Measurements from ENCODE around the gene ABCC1. TPM values are rescaled to one million over a fixed set of nuclear protein-coding genes. Genes with fewer than 3 reads are reported as not detected.

ABCC1 gene
- total RNA-seq, 1 experiment from 2014 or later, result 56.4 TPM

DNA sequence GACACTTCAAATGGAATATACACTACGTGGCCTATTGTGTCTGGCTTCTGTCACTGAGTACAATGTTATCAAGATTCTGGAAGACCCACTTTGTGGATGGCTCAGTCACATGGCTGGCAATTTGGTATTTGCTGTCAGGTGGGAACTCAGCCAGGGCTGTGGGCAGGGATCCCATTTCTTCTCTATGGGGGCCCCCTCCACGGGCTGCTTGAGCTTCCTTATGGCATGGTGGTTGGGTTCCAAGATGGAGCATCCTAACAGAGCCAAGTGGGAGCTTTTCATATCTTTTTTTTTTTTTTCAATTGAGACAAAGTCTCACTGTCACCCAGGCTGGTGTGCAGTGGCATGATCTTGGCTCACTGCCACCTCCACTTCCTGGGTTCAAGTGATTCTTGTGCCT lies 43.0 kb upstream of the ABCC1 start:
- Histone ChIP-seq H2BK15ac (ENCODE audit: low read depth, low read length) (no peak overlapping the region), H2BK5ac (ENCODE audit: insufficient read length, low read length) (no peak overlapping the region), H3K79me2 (ENCODE audit: insufficient read depth, low read length) (no peaks in the 10 kb centered on the region), H4K8ac (replicated peaks; ENCODE audit: insufficient read length, low read depth, low read length) (no peak overlapping the region), H3K4me2 (ENCODE audit: insufficient read depth, insufficient read length, low read length) (no peak overlapping the region), H2AFZ (ENCODE audit: low read length) (no peak overlapping the region), H3T11ph (ENCODE audit: low read length) (no peak overlapping the region), H2AK5ac (ENCODE audit: insufficient read length, low read length) (no peak overlapping the region), H3K27ac (ENCODE audit: insufficient read length, low read depth, low read length) (no peak overlapping the region), H3K79me1 (ENCODE audit: insufficient read depth, low read depth, low read length, poor library complexity, severe bottlenecking) (no peaks in the 10 kb centered on the region), H3K23ac (ENCODE audit: insufficient read length, low read depth, low read length) (no peak overlapping the region), H3K4me1 (ENCODE audit: insufficient read depth, low read length) (no peaks in the 10 kb centered on the region), H3K9me3 (ENCODE audit: control insufficient read depth, low read depth, low read length) (no peaks in the 10 kb centered on the region), H3K14ac (ENCODE audit: insufficient read depth, low read length) (no peak overlapping the region), H2BK20ac (ENCODE audit: low read depth, low read length, poor library complexity, severe bottlenecking) (no peak overlapping the region), H4K91ac (ENCODE audit: insufficient read length, low read depth, low read length) (no peak overlapping the region), H3K9ac (ENCODE audit: extremely low read depth, insufficient read length, low read length) (no peak overlapping the region), H3K27me3 (ENCODE audit: insufficient read depth, low read length) (no peaks in the 10 kb centered on the region), H2BK120ac (ENCODE audit: low read depth, low read length, poor library complexity, severe bottlenecking) (no peak overlapping the region), H3K18ac (ENCODE audit: insufficient read length, low read depth, low read length) (no peak overlapping the region), H3K4ac (ENCODE audit: low read depth, low read length) (no peak overlapping the region), H3K56ac (ENCODE audit: insufficient read length, low read depth, low read length) (no peak overlapping the region), H3K23me2 (ENCODE audit: insufficient read length, low read depth, low read length, poor library complexity, severe bottlenecking) (no peaks in the 10 kb centered on the region), H2BK12ac (ENCODE audit: insufficient read length, low read depth, low read length) (no peak overlapping the region), H4K5ac (ENCODE audit: insufficient read length, low read depth, low read length) (no peak overlapping the region), H4K20me1 (ENCODE audit: control insufficient read depth, insufficient read depth, insufficient read length) (no peaks in the 10 kb centered on the region)
- Mint-ChIP-seq H3K36me3 (ENCODE audit: insufficient read depth in 1 of 3, low read depth in 3 of 3) (no peaks in the 10 kb centered on the region), H3K4me3 (no peak overlapping the region), H3K27ac (no peak overlapping the region), H3K9me3 (no peaks in the 10 kb centered on the region; a peak in 1 of 5 replicates), H3K4me1 (peaks cover 4 to 9% of the 10 kb centered on the region in 2 experiments; a peak in 3 of 4 replicates), H3K27me3 (ENCODE audit: low read depth) (no peaks in the 10 kb centered on the region; the same call in 1 of the 2 replicates)
- DNase-seq, result no peak
- TF ChIP-seq, protein P1, sequence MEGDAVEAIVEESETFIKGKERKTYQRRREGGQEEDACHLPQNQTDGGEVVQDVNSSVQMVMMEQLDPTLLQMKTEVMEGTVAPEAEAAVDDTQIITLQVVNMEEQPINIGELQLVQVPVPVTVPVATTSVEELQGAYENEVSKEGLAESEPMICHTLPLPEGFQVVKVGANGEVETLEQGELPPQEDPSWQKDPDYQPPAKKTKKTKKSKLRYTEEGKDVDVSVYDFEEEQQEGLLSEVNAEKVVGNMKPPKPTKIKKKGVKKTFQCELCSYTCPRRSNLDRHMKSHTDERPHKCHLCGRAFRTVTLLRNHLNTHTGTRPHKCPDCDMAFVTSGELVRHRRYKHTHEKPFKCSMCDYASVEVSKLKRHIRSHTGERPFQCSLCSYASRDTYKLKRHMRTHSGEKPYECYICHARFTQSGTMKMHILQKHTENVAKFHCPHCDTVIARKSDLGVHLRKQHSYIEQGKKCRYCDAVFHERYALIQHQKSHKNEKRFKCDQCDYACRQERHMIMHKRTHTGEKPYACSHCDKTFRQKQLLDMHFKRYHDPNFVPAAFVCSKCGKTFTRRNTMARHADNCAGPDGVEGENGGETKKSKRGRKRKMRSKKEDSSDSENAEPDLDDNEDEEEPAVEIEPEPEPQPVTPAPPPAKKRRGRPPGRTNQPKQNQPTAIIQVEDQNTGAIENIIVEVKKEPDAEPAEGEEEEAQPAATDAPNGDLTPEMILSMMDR (conservative IDR thresholded peaks at IDR 0.05), result no peak
- WGBS (ENCODE audit: extremely low coverage, insufficient read length, low lambda C conversion rate), result no CpG with 5 or more reads among the region's 2 CpGs
